Gastrocnemius medialis (tissue), 4 donors: ENCODE measurements around the gene VAPA. TPM values are rescaled to one million over a fixed set of nuclear protein-coding genes. Genes with fewer than 3 reads are reported as not detected.

ENCODE experiments used
- ATAC-seq, 2 donors: fragments of 150-250 bp; one replicate each; pipeline ENCODE4 v1.9.1; 2016
- DNase-seq, 2 donors: peaks; one replicate each; pipeline ENCODE4 v3.0.0-alpha.2; 2019
- H3K27ac ChIP-seq, 4 donors: fragments of 200-600 bp; sonication (generic); 1 replicate in 1 of 4; 2 replicates in 3 of 4; pipeline ENCODE4 v1.5.1; 2016 to 2018; ENCODE audit warnings: mild to moderate bottlenecking in 2 of 4, moderate library complexity in 1 of 4
- H3K27me3 ChIP-seq, 3 donors: fragments of 200-600 bp; sonication (generic) in 2 of 3; 1 replicate in 1 of 3; 2 replicates in 2 of 3; pipeline versions ENCODE4 v1.5.1 to v1.6.0; 2016 to 2019; ENCODE audit warnings: mild to moderate bottlenecking in 1 of 3, moderate library complexity in 1 of 3
- H3K36me3 ChIP-seq, 2 donors: fragments of 200-600 bp; sonication (generic) in 1 of 2; one replicate each; pipeline ENCODE4 v1.5.1; 2017 to 2018
- H3K4me1 ChIP-seq, 2 donors: fragments of 200-600 bp; sonication (generic) in 1 of 2; one replicate each; pipeline ENCODE4 v1.5.1; 2016 to 2017; ENCODE audit warnings: mild to moderate bottlenecking in 2 of 2
- H3K4me3 ChIP-seq, 4 donors: fragments of 200-600 bp; sonication (generic) in 3 of 4; 1 replicate in 1 of 4; 2 replicates in 3 of 4; pipeline ENCODE4 v1.5.1; 2016 to 2019; ENCODE audit warnings: mild to moderate bottlenecking in 2 of 4
- H3K9me3 ChIP-seq, 3 donors: fragments of 200-600 bp; sonication (generic) in 2 of 3; 1 replicate in 1 of 3; 2 replicates in 2 of 3; pipeline ENCODE4 v1.5.1; 2016 to 2019
- CTCF ChIP-seq, 5 experiments: fragments of 450-650 bp in 3 of 5; fragments of 200-600 bp in 2 of 5; sonication (generic) in 2 of 5; IDR thresholded peaks in 4 of 5; conservative IDR thresholded peaks in 1 of 5; 1 replicate in 4 of 5; 2 replicates in 1 of 5; pipeline ENCODE4 v1.5.1; 2016 to 2019; ENCODE audit warnings: antibody characterized with exemption in 5 of 5, mild to moderate bottlenecking in 3 of 5, moderate library complexity in 3 of 5
- POLR2A ChIP-seq, 2 donors: fragments of 450-650 bp; IDR thresholded peaks; one replicate each; pipeline ENCODE4 v1.6.1; 2017; ENCODE audit warnings: antibody characterized with exemption in 2 of 2, mild to moderate bottlenecking in 2 of 2, moderate library complexity in 2 of 2
- in situ Hi-C, 4 donors: fragments of 200-750 bp; cut with MboI; loops; one replicate each; pipeline versions ENCODE4 v1.15.0 to v1.8.0; 2017; ENCODE audit warnings: low sequenced_read_pairs in 4 of 4
- intact Hi-C: fragments of 100-400 bp; cut with DNase I; formaldehyde crosslinking; loops from one replicate; pipeline ENCODE4 v1.15.1; 2023; ENCODE audit warnings: low total_unique reads
- total RNA-seq, 4 donors: library from RNA; depleted of rRNA; stranded (reverse); fragments of >200 nt; gene quantifications; one replicate each; pipeline versions ENCODE4 v1.1.0 to v1.2.3, GENCODE V29; 2016

The VAPA gene
- total RNA-seq, 4 donors from 2014 or later = 227 to 320 (median 243) TPM

- DNase-seq = no peak
- in situ Hi-C loops = no loop called here
These were observed 84.5 kb downstream of the VAPA start for GRCh38 chr18:9998330-9998729.

GRCh38 chr18:10002280-10002679, 88.5 kb downstream of the VAPA start:
- Histone ChIP-seq H3K36me3 (no peaks in the 10 kb centered on the region), H3K27ac (no peak overlapping the region), H3K4me1 (no peaks in the 10 kb centered on the region), H3K9me3 (peaks cover 0 to 3% (median 0%) of the 10 kb centered on the region in 3 donors), H3K4me3 (no peak overlapping the region), H3K27me3 (no peaks in the 10 kb centered on the region)
- DNase-seq (no peak), ATAC-seq (no peak)
- TF ChIP-seq POLR2A (IDR thresholded peaks at IDR 0.05) (no peak), CTCF (IDR thresholded peaks at IDR 0.05 in 4 of 5, conservative IDR thresholded peaks at IDR 0.05 in 1 of 5) (no peak)
- in situ Hi-C loops = no loop called here
- intact Hi-C loops = no loop called here

More at GRCh38 chr18:9998330-9998729, 84.5 kb downstream of the VAPA start:
- no peak overlapping the region for H3K4me3 ChIP-seq
- TF ChIP-seq CTCF (IDR thresholded peaks at IDR 0.05 in 4 of 5, conservative IDR thresholded peaks at IDR 0.05 in 1 of 5) (no peak), POLR2A (IDR thresholded peaks at IDR 0.05) (no peak)
- intact Hi-C loops = no loop called here
- H3K27me3 ChIP-seq = no peaks in the 10 kb centered on the region
- no peaks in the 10 kb centered on the region for H3K4me1 ChIP-seq
- H3K27ac ChIP-seq = no peak overlapping the region
- H3K9me3 ChIP-seq = peaks cover 0 to 3% (median 0%) of the 10 kb centered on the region in 3 donors
- no peak for ATAC-seq
- no peaks in the 10 kb centered on the region for H3K36me3 ChIP-seq

DNA sequence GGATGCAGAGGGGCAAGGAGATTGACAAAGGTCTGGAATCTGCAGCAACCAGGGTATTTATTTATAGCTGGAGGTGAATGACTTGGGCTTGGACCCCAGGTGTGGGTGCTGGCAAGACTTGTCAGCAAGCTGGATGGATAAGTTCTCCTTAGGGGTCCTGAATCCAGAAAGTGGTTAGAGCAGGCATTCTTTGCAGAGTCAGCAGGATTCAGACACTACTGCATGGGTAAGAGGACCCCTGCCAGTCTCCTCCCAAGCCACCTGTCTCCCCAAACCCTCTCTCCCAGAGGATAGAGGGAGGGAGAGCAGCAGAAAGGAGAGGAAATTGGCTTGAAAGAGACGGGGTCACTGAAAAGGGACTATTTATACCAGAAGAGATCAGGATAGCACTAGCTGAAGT, 89.5 kb downstream of the VAPA start:
- H3K4me3 ChIP-seq = no peak overlapping the region
- H3K36me3 ChIP-seq = no peaks in the 10 kb centered on the region
- peaks cover 0 to 1% (median 0%) of the 10 kb centered on the region in 3 donors for H3K9me3 ChIP-seq
- H3K27me3 ChIP-seq = no peaks in the 10 kb centered on the region
- DNase-seq = no peak
- intact Hi-C loops (no loop called here), in situ Hi-C loops (no loop called here)
- no peaks in the 10 kb centered on the region for H3K4me1 ChIP-seq
- H3K27ac ChIP-seq = no peak overlapping the region
- TF ChIP-seq POLR2A (IDR thresholded peaks at IDR 0.05) (no peak), CTCF (IDR thresholded peaks at IDR 0.05 in 4 of 5, conservative IDR thresholded peaks at IDR 0.05 in 1 of 5) (no peak)
- ATAC-seq = no peak

- H3K27me3 ChIP-seq = no peaks in the 10 kb centered on the region
- intact Hi-C loops (no loop called here), in situ Hi-C loops (no loop called here)
- no peak for DNase-seq
- no peaks in the 10 kb centered on the region for H3K36me3 ChIP-seq
- no peak overlapping the region for H3K27ac ChIP-seq
- no peaks in the 10 kb centered on the region for H3K9me3 ChIP-seq
- no peak for ATAC-seq
- no peaks in the 10 kb centered on the region for H3K4me1 ChIP-seq
- no peak overlapping the region for H3K4me3 ChIP-seq
- TF ChIP-seq POLR2A (IDR thresholded peaks at IDR 0.05) = no peak
- TF ChIP-seq CTCF (IDR thresholded peaks at IDR 0.05 in 4 of 5, conservative IDR thresholded peaks at IDR 0.05 in 1 of 5) = no peak
These were observed 90.0 kb downstream of the VAPA start for GRCh38 chr18:10003866-10004265.

GRCh38 chr18:10006311-10006893, 92.6 kb downstream of the VAPA start:
- no peaks in the 10 kb centered on the region for H3K27me3 ChIP-seq
- DNase-seq = no peak
- H3K4me3 ChIP-seq = no peak overlapping the region
- H3K4me1 ChIP-seq = peaks cover 12 to 16% of the 10 kb centered on the region in 2 donors
- H3K27ac ChIP-seq = no peak overlapping the region
- no peak for ATAC-seq
- no peaks in the 10 kb centered on the region for H3K9me3 ChIP-seq
- no peaks in the 10 kb centered on the region for H3K36me3 ChIP-seq
- intact Hi-C loops = no loop called here
- in situ Hi-C loops = no loop called here
- no peak for TF ChIP-seq CTCF (IDR thresholded peaks at IDR 0.05 in 4 of 5, conservative IDR thresholded peaks at IDR 0.05 in 1 of 5)
- no peak for TF ChIP-seq POLR2A (IDR thresholded peaks at IDR 0.05)
